NCI-H1105 treated with DMSO at 0.1 percent for 48 hours (cell line): ENCODE measurements around the gene PTPDC1.

Experiments used
- DNase-seq: peaks from one replicate; lab custom pipeline; 2025; lab: John Stamatoyannopoulos, UW

Gene PTPDC1

GRCh38 chr9:94140791-94141790 lies 56.8 kb downstream of the PTPDC1 start:
- DNase-seq = no peak

- no peak for DNase-seq
Observed at GRCh38 chr9:94142353-94142752, 58.1 kb downstream of the PTPDC1 start.

- DNase-seq = no peak
Observed at GRCh38 chr9:94144394-94144793, 60.1 kb downstream of the PTPDC1 start.

GRCh38 chr9:94145640-94146039 lies 61.4 kb downstream of the PTPDC1 start:
- no peak for DNase-seq

GRCh38 chr9:94147776-94148175 lies 63.5 kb downstream of the PTPDC1 start:
- no peak for DNase-seq

GRCh38 chr9:94148419-94148818 lies 64.2 kb downstream of the PTPDC1 start:
- DNase-seq = no peak

- no peak for DNase-seq
Observed at GRCh38 chr9:94149696-94150095, 65.4 kb downstream of the PTPDC1 start.

GRCh38 chr9:94150279-94150828 lies 66.1 kb downstream of the PTPDC1 start:
- no peak for DNase-seq

GRCh38 chr9:94150890-94151650 lies 66.8 kb downstream of the PTPDC1 start:
- no peak for DNase-seq

- no peak for DNase-seq
Observed at GRCh38 chr9:94153905-94154304, 69.6 kb downstream of the PTPDC1 start.

GRCh38 chr9:94156348-94157049 lies 72.2 kb downstream of the PTPDC1 start:
- no peak for DNase-seq

GRCh38 chr9:94157050-94157801 lies 73.0 kb downstream of the PTPDC1 start:
- peak; percentile 36 for DNase-seq
